Ishikawa (cell line): ENCODE results near the gene MKLN1.

Source experiments
- CEBPB ChIP-seq: IDR thresholded peaks from 2 replicates; pipeline ENCODE4 v1.6.1; 2012
- TCF12 ChIP-seq: IDR thresholded peaks from 2 replicates; pipeline ENCODE4 v1.6.1; 2012; ENCODE audit warnings: low read depth
- YY1 ChIP-seq: IDR thresholded peaks from 2 replicates; pipeline ENCODE4 v1.6.1; 2012; ENCODE audit warnings: low read depth
- ZBTB7A ChIP-seq: IDR thresholded peaks from 2 replicates; pipeline ENCODE4 v1.6.1; 2012; ENCODE audit warnings: low read depth

- TF ChIP-seq YY1 (no peak), TCF12 (no peak), ZBTB7A (no peak), CEBPB (no peak)
These were observed 104.1 kb downstream of the MKLN1 start for GRCh38 chr7:131431756-131432155.
